HG02884 (cell line): ENCODE data around the gene TOR1AIP1.
"Not testable (repeated sequence)": the region's sequence is repeated elsewhere in the genome, so short reads cannot be mapped to it uniquely, and the experiment has no call there.

Experiments
- ATAC-seq: cut with Tn5 transposase; IDR thresholded peaks from one replicate; pipeline ENCODE4 v1.9.1; 2021; ENCODE audit warnings: mild to moderate bottlenecking, moderate library complexity; ENCODE audit not compliant: unreplicated experiment

Gene TOR1AIP1, protein sequence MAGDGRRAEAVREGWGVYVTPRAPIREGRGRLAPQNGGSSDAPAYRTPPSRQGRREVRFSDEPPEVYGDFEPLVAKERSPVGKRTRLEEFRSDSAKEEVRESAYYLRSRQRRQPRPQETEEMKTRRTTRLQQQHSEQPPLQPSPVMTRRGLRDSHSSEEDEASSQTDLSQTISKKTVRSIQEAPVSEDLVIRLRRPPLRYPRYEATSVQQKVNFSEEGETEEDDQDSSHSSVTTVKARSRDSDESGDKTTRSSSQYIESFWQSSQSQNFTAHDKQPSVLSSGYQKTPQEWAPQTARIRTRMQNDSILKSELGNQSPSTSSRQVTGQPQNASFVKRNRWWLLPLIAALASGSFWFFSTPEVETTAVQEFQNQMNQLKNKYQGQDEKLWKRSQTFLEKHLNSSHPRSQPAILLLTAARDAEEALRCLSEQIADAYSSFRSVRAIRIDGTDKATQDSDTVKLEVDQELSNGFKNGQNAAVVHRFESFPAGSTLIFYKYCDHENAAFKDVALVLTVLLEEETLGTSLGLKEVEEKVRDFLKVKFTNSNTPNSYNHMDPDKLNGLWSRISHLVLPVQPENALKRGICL

DNA sequence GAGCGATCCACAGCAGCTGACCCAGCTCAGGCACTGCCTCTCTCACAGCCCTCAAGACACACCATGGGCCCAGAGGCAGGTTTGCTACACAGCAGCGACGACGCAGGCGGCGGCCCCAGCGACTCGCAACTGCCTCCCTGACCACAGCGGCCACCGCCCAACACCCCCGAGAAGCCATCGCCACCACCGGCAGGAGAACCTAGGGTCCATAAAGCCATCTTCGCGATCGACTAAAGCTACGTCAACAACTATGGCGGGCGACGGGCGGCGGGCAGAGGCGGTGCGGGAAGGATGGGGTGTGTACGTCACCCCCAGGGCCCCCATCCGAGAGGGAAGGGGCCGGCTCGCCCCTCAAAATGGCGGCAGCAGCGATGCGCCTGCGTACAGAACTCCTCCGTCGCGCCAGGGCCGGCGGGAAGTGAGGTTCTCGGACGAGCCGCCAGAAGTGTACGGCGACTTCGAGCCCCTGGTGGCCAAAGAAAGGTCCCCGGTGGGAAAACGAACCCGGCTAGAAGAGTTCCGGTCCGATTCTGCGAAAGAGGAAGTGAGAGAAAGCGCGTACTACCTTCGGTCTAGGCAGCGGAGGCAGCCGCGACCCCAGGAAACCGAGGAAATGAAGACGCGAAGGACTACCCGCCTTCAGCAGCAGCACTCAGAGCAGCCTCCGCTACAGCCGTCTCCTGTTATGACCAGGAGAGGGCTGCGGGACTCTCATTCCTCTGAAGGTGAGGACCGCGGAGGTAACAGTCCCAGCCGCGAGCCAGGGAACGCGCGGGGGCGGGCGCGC is at the start of gene TOR1AIP1:
Gene TOR1AIP1 (plus strand): TSS at position 33 of the 787 bp plus-strand sequence. CDS start 218 bp downstream, at position 251.
- ATAC-seq: peak; percentile 70

DNA sequence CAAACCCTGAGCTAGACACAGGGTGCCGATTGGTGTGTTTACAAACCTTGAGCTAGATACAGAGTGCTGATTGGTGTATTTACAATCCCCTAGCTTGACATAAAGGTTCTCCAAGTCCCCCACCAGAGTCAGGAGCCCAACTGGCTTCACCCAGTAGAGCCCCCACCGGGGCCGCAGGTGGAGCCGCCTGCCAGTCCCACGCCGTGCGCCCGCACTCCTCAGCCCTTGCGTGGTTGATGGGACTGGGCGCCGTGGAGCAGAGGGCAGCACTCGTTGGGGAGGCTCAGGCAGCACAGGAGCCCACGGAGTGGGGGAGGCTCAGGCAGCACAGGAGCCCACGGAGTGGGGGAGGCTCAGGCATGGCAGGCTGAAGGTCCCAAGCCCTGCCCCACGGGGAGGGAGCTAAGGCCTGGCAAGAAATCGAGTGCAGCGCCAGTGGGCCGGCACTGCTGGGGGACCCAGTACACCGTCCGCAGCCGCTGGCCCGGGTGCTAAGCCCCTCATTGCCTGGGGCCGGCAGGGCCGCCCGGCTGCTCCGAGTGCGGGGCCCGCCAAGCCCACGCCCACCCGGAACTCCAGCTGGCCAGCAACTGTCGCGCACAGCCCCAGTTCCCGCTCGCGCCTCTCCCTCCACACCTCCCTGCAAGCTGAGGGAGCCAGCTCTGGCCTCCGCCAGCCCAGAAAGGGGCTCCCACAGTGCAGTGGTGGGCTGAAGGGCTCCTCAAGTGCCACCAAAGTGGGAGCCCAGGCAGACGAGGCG is 45.2 kb upstream of the TOR1AIP1 start:
- ATAC-seq: not testable (repeated sequence)

DNA sequence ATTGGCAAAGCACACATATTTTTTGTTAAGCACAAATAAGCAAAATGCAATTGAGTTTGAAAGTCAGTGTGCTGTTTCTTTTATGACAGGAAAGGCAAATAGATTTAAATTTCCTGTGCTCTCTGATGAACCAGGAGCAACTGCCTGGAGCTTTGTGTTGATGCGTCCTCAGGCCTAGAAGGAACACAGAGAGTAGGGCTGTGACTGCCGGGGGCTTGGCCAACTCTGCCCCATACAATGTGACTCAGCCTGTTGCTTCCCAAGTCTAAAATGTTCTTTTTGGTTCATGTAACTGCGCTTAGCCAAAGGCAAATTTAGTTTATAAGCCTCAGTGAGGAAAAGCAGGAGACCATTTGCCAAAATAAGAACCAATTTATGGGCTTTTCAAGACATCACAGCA is 42.0 kb upstream of the TOR1AIP1 start:
- no peak for ATAC-seq

DNA sequence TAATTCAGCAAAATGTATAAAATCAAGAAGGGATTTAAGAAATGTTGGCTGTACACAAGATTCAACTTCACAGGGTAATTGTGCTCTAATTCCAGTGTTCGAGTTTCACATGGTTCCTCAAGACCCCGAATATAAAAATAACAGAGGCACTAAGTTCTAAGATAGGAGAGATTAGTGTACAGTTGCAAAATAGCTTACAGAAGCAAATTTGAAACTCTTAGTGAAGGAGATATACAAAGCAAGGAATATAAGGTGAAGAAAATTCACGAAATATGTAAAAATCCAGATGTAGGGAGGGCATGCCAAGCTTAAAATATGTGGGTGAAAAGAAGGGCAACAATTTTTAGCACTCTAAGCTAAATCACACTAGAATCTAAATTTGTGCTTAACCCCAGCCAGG is 33.9 kb upstream of the TOR1AIP1 start:
- ATAC-seq: no peak

DNA sequence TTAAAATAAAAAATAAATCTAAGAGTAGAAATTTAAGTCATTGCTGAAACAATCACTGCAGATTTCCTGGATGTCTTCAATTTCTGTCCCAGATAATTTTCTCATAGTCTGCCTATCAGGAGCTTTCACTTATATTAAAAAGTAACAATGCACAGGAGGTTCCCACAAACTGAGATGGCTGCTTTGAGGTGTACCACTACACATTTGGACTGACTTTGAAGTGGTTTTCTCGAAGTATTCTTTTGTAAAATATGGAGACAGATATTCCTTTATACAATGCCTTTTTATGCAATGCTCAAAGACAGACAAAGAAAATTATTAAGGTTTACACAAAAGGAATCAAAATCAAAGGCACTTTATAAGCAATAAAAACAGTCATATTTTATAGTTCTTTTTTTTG is 29.0 kb upstream of the TOR1AIP1 start:
- no peak for ATAC-seq

DNA sequence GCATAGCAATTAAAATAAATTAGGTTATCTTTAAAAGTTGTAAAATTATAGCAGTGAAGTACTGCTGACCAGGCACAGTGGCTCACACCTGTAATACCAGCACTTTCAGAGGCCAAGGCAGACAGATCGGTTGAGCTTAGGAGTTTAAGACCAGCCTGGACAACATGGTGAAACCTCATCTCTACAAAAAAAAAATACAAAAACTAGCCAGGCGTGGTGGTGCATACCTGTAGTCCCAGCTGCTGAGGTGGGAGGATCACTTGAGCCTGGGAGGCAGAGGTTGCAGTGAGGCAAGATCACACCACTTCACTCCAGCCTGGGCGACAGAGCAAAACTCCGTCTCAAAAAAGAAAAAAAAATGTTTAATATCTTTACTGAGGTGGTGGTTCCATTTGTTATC is 26.3 kb upstream of the TOR1AIP1 start:
- ATAC-seq: not testable (repeated sequence)

DNA sequence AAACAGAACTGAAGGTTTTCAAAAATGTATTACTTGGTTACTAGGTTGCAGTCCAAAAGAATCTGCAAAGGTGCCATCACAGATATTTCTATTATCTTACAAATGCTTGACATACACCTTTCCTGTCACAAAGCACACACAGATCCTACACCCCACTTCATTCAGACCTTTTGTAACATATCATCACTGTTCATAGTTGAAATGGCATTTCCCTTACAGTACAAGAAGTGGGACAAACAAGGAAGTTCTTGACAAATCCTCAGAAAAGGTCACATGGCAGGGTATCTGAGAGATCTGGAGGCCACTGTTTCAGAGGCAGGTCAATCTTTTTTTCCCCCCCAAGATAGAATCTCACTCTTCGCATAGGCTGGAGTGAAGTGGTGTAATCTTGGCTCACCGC is 25.8 kb upstream of the TOR1AIP1 start:
- no peak for ATAC-seq

DNA sequence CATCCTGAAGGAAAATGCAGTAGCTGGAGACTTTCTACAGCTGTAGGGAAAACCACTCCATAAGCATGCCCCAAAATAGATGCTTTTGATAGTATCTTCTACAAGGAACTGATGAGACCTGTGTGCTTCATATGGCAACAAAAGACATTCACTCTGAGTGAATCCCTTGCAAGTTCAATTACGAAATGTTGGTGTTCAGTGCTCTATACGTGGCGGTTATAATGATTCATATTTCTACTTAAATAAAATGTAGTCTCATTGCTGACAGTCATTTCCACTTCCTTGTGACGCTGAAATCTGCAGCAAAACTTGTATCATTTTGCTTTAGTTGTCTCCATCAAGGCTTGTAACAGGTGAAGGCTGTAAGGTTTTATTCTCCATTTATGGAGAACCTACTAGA is 25.1 kb upstream of the TOR1AIP1 start:
- no peak for ATAC-seq

DNA sequence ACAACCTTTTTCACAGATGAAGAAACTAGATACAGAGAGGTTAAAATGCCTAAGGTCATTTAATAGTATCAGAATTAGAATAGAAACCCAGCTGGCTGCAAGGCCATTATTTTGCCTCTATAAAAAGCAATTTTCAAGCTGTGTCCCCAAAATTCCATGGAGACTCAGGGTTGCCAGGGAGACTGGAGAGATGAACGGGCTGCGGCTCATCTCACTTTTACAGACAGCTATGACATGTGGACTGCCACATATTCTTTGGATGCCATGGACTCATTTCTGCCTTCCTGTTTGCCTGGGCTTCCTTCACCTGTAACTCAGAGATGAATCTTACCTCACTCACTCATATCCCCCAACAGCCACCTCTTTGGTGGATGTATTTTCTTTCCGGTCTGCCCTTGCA is 21.4 kb upstream of the TOR1AIP1 start:
- no peak for ATAC-seq

DNA sequence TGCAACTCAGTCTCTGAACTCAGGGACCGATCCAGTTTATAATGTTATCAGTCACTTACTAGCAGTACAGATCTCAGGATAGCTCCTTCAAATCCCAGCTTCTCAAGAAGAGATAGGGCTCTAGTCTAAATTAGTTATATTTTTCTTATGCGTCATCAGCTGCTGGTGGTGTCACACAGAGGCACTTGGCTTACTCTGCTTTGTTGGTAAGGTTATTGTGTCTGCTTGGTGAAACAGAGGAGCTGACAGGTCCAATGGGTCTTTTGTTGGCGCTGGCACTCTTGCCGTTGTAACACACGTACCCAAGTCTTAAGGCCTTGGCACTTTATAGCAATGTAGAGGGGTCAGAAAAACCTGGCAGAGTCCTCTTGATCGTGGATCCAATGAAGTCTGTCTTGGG is 16.7 kb upstream of the TOR1AIP1 start:
- ATAC-seq: no peak

DNA sequence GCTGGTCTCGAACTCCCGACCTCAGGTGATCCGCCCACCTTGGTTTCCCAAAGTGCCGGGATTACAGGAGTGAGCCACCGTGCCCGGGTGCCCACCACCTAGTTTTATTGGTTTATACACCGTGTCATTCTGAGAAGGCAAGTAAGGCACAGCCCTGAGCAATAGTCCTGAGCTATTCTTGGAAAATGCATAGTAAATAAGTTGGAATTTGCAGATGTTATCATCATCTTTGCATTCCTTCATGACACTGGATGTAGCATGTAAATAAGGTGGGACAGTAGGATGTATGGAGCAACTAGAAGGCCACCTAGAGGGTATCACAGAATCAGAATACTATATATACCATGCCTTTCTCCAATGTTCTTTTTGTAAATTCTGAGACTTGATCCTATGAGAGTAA is 15.5 kb upstream of the TOR1AIP1 start:
- no peak for ATAC-seq

DNA sequence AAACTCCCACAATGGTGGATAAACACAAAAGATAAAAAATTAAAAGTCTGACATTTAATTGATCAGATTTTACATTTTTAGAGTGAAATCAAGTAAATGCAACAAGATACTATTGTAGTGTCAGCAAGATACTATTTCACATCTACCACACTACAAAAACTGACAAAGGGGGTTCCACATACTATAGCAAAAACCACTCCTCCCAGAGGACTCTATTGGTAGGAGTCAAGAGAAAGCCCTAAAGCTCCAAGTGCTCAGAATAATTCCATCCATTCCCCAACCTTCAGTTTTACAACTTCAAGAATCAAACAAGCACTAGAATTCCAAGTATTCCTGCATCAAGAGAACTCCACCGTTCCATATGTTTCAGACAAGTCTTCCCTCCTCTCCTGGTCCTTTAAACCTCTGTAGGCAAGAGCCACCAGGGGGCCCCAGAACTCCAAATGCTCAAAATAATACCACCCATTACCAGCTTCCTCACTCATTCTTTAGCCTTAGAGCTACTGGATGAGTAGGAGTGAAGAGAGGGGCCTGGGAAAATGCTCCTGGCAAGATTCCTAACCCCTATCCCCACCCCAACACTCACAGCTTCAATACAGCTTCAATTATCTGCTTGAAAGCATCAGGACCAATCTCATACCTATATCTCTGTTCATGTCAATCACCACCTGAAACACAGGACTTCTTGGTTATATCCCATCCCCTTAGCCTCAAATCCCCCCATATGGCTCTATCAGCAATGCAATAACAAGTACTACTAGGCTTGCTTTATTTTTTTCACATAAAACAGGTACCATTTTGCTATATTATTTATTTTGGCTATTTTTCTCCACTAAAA is 14.4 kb upstream of the TOR1AIP1 start:
- no peak for ATAC-seq

DNA sequence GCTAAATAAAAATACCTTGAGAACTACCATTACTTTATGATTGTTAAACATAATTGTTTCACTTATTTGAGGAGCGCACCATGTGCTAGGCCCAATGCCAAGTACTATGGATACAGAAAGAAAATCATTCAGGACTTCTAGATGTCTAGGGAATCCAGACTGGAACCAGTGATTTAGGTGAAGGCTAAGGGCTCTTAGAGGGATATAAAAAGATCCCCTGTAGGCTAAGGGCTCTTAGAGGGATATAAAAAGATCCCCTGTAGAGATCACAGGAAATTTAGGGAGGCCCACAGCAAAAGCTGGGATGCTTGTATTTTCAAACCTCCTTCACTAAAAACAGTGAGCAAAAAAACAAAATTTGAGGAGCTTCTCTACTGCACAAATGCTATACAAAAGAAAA is 11.2 kb upstream of the TOR1AIP1 start:
- no peak for ATAC-seq

DNA sequence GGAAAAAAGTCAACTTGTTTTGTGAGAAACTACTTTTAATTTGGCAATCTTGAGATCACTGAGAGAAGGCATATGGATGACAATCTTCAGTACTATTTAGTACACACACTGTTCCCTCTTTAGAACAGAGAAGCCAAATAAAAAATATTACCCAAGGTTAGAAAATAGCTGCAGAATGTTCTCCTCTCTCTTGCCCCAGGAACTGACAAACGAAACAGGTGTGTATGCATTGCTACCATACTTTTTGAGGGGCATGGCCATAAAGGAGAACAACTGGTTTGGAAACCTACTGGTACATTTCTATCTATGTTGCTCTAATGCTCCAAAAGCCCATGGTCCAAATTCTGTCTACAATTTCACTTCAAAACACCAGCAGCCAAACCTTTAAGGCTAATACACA is 10.1 kb upstream of the TOR1AIP1 start:
- ATAC-seq: no peak

DNA sequence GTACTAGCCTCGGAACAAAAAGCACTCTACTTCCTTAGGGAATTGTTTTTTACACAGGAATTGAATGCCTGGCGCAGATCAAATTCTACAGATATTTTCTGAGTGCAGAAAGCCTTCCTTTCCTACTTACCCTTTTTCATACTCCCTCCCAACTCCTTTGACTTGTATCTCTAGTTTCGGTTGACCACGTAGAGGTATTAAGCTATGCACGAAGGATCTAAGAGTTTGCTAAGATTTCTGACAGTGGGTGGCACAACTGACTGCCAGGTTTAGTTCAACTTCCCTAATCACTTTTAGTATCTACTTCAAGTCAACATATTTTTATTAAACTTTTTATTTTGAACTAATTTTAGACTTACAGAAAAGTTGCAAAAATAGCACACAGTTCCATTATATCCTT is 9.5 kb upstream of the TOR1AIP1 start:
- no peak for ATAC-seq

DNA sequence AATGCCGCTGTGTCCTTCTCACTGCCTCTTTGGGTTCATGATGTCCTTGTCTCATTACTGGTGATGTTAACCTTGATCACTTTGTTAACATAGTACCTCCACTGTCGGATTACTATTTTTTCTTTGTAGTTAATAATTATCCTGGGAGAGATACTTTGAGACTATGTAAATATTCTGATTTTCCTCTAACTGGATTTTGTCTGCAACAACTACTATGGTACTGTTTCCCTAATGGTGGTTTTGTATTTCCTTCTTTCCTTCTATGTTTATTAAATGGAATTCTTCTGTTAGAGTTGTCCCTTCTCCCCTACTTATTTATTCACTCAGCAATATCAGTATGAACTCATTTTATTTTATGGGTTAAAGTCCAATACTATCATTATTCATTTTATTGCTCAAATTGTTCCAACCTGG is 8.6 kb upstream of the TOR1AIP1 start:
- ATAC-seq: no peak

DNA sequence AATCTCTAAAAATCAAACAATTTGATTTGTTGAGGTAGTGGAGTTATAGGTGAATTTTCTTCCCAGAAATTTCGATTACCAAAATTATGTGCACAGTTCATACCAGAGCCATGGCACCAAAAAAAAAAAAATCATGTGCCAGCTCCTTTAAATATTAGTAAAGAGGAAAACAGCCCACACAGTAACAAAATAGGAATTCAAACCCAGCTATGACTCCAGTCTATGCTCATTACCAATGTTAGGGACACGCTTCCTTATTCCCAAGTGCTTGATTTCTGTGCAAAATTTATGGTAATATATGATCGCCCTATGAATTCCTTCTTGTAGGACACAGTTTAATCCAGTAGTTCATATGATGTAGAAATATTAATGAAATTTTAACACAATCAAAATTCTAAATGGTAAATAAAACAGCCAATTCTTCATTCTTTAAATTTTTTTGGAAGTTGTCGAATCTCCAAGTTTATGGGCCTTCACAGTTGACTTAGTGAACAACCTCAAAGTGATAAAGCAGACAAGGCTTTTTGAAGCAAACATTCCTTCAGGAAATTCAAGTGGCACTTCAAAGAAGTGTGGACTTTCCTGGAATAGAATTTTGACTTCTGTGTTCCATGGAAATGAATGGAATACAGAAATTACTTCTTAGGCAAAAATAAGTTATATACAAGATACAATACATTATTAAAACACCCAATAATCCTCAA is 6.3 kb upstream of the TOR1AIP1 start:
- ATAC-seq: no peak

DNA sequence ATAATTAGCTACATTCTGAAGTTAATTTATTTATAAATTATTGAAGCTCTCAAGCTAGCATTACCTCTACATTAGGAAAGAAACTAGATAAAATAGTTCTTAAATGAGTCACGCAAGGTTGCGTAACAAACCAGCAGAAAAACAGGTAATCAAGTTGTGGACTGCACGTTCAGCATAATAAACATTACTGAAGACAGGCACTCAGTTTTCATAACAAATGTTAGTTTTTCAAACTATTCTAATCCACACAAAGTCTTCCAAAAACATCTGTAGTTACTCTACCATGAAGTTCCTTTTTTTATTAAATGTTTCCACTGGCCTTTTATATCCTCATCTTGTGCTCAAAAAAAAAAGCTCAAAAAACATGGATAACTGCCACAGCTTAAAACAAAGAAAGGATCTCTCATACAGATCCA is 5.8 kb upstream of the TOR1AIP1 start:
- no peak for ATAC-seq

DNA sequence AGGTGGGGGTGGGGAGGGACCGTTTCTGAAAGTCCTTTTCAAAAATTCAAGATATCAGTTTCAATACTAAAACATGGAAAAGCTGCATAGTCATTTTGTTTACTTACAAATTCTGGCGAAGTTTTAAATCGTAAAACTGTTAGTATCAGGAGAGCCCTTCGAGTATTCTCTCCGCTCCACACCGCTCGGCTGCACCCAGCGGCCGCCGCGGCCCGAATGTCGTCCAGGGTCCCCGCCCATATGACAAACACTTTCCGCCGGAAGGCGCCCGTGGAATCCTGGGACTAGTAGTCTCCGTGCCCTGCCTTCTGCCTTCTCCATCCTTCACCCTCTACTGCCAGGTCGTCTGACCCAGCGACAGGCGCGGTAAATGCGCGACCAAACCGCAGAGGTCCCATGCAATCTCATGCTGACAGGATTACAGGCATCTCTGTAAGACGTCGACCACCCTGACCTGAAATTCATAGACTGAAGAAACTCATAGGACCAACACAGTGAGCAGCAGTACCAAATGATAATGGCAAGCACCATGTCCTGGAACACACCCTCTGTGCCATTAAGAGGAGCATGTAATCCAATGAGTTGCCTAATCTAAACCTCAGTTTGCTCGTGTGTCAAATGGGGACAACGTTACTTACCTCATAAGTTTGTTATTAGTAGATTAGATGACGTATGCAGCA is 4.4 kb upstream of the TOR1AIP1 start, which contains the start of gene TOR1AIP2:
Gene TOR1AIP2 (minus strand): TSS at position 218 of the 680 bp plus-strand sequence. CDS start 25,138 bp downstream, outside the sequence.
- peak; percentile 58 for ATAC-seq
